Pulmonary artery endothelial cell (primary cell): ENCODE measurements around the gene HOXB8. TPM values are rescaled to one million over a fixed set of nuclear protein-coding genes. Genes with fewer than 3 reads are reported as not detected.

Experiments used
- DNase-seq: peaks from one replicate; pipeline ENCODE4 v3.0.0-alpha.2; 2011; ENCODE audit warnings: low read depth, low spot score
- total RNA-seq: library from RNA; depleted of rRNA; stranded (reverse); fragments of >200 nt; gene quantifications from 2 replicates; pipeline ENCODE4 v1.2.3, GENCODE V29; 2014

The HOXB8 gene
- not detected in 2 replicates for total RNA-seq

DNA sequence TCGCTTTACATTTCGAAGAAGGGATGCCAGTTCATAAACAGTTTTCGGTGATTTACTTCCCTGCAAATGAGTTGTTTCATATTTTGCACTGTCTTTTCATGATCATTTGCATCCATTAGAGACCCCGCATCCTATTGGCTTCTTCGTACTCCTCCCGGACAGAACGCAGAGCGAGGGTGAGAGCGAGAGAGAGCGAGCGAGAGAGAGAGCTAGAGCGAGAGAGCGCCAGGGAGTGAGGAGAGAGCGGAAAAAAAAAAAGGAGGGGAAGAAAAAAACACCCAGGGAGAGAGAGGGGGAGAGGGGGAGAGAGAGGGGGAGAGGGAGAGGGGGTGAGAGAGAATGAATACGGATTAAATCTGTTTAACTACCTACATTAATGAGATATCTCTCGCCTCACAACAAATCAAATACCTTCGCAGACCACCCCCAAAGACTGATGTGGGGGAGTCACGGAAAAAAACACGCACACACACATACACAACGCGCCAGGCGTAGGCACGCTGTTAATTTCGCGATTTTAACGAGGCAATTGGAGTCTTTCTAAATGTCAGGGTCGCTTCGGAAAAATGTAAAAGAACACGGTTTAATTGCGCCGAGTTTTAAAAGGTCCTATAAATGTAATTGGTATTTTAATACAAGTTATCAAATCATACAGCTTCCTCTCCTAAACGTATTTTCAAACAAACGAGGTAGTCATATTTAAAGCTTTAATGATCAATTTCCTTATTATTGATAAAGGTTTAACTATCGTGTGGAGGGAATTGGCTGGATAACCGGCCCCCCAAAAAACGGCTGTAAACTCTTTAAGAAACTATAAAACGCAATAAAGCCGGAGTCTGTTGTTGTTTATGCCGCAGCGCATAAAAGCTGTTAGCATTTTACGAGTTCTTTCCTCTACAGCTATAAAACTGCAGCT lies at the start of gene HOXB8:
TSS of gene HOXB8 (minus strand) at position 246 of the 916 bp plus-strand sequence. CDS start 588 bp downstream, outside the sequence.
- no peak for DNase-seq

DNA sequence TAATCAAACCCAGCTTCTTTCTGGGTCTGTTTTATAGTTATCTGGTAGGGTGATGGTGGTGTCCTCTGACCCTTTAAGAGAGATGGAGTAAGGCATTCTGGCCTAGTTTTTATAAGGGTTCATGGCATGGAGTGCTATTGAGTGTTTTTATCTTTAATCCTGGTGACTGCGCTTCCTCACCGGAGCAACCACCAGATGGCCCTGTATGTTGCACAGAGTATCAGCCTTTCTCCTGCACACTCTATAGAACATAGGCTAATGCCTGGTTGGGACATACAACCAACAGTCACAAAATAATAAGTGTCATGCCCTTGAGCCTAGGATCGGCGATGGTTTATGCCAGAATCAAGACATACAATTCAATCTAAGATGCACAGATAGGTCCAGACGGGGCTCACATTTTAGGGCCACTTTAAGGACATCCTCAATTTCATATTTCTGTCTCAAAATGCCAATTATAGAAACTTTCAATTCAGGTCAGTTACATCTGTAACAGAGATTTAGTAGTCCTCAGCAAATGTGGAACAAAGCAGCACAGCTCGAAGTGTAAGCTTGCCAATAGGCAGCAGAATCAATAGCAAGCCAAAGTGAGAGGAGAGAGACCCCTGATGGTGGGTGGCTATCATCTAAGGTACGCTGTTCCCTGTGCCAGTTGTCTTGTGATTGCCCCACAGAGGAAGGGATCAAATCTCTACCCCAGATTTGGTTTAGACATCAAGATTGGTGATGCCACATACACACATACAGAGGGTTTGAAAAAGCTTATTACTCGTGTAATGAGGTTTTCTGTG lies 48.2 kb upstream of the HOXB8 start:
- no peak for DNase-seq

DNA sequence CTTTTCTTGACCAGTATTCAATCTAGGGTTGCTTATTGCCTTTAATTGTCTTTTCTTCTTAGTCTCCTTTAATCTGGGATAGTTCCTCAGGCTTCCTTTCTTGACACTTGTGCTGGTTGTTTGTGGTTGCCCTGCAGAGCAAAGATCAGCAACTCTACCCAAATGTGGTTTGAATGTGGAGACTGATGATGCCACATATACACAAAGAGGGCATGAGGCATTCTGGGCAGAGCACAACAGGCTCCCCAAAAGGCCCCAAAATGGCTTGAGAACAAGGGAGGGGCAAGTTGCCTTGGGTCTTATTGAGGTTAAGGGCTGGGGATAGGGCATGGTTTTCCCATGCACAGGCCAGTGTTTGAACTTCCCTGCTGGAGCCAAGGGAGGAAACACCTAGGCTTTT lies 40.8 kb upstream of the HOXB8 start:
- no peak for DNase-seq

DNA sequence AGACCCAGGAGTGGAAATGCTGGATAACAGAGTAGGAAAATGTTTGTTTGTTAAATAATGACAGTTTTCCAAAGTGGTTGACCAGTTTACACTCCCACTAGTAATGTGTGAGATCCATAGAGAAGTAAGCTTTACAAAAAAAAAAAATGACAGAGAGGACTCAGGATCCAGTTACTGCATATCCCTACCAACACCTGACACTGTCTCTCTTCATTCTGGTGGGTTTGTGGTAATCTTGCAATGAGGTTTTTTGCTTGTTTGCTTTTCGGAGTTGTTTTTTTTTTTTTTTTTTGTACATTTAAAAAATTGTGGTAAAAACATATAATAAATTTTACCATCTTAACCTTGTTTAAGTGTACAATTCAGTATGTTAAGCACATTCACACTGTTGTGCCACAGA lies 34.6 kb upstream of the HOXB8 start:
- no peak for DNase-seq

DNA sequence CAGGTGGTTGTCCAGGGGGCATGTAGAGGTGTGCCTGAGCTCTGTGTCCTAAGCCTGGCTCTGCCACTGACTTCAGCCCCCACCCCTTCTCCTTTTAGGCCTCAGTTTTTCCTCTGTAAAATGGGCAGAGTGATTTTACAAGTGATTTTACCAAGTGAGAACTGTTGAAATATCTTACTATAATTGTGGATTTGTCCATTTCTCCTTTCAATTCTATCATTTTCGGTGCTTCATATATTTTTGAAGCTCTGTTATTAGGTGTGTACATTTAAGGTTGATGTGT lies 32.8 kb upstream of the HOXB8 start:
- DNase-seq: no peak

DNA sequence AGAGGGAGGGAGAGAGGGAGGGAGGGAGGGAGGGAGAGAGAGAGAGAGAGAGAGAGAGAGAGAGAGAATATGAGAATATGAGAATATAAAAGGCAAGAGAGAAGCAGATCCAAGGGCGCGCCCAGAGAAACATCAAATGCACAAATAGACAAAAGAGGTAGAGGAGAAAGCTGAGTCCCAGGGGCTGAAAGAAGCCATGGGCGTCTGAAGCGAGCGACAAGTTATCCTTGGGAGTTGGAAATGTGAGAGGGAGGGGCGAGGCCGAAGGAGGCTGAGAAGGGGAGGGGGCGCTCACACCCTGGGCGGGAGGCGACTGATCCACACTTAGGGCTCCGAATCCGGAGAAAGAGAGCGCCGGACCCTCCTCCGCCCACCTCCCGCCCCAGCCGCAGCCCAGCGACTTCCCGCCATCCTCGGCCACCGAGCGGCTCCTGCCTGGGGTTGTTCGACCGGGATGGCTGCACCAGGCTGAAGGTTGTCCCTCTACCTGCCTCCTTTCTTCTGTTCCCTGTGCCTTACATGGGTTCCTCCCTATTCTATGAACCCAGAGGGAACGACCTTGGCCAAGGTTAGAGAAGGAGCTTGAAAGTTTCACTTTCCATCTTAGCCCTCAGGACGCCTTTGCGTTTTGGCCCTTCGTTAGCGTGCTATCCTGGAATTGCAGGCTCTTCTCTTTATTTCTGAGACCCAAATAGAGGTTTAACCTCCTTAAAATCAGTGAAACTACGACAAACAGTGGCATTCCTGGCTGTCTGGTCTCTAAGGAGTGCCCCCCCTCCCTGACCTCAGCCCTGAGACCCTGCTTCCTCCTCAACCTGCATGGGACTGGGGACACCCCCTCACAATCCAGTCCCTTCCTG lies 32.2 kb upstream of the HOXB8 start:
- no peak for DNase-seq

DNA sequence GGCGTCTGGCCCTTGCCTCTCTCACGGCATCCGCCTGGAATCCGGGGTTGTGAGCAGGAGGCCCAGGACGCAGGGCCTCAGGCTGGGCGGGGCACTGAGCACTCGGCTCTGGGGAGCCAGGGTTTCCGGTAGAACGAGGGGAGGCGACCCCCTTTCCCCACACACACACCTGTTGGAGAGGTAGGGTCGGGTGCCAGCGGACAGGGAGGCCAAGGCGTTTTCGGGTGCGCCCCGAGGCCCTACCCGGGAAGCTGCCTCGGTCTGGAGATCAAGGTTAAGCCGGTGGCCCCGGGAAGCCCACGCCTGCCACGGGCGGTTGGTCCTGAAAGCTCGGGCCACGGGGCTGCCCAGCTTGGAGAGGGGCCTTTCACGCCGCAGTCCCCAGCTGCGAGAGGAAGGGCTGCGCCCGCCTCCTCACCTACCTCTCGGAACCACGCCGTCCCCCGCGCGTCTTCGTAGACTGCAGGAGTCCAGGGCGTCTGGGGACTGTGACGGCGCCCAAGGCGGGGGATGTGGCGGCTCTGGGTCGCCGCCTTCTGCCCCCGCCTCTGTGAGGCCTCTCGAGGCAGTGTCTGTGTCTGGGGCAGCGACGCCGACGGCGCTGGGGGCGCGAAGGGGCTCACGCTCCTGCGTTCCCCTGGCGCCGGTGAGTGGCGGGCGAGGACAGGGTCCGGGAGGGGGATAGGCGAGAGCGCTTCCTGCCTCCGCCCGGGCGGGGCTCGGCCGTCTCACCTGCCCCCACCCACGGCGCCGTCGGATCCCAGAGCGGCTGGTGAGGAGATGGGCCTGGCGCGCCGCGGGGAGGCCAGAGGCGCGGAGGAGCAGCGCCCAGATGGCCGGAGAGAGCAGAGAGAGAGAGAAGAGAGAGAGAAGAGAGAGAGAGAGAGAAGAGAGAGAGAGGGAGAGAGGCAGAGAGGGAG lies 31.4 kb upstream of the HOXB8 start:
- DNase-seq: no peak

DNA sequence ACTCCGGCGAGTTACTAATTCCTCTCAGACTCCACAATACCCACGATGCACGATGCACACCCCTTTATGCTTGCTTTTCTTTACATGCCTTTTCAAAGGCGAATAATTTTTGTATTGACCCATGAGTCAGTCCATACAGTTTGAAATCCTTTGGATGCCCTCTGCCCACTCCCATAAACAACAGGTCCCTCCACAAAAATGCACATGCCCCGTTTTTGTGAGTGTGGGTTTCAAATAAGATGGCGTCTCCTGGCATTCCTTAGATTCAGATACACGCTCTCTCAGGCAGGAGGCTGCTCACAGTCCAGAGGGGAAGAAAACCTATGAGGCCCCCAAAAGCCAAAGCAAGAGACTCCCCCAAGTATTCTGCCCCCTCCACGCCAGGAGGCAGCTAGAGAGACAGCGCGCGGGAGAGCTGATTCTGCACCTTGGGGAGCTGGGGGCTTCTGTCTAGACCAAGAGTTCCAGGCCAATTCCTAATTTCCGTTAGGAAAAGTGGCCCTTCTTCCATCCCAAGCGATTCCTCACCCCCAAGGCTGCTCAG lies 30.6 kb upstream of the HOXB8 start:
- DNase-seq: no peak

DNA sequence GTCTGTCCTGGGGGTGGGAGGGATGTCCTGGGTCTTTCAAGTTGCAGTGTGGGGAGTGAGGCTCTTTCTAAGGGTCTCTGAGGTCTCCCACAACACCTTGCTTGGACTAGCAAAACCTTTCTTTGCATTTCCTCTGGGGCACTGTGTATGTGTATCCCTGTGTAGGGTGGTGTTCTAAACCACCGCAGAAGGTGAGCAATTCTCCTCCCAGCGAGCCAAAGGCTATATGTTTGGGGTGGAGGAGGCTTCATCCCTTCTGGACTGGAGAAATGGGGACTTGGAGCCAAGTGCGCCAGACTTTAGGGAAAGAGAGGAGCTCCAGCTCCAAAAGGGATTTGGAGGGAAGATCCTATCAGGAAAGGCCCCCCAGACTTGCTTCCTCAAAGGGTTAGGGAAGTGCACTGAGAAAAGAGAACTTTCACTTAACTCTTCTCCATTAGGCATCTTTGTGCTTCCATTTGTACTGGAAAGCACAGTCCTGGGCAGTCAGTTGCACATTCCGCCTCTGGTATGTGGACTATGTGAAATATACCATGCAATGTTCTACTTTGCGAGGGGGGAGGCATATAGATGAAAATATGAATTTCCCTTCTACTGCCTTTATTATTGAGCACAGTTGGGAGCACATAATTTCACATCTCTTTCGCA lies 29.9 kb upstream of the HOXB8 start:
- DNase-seq: no peak

DNA sequence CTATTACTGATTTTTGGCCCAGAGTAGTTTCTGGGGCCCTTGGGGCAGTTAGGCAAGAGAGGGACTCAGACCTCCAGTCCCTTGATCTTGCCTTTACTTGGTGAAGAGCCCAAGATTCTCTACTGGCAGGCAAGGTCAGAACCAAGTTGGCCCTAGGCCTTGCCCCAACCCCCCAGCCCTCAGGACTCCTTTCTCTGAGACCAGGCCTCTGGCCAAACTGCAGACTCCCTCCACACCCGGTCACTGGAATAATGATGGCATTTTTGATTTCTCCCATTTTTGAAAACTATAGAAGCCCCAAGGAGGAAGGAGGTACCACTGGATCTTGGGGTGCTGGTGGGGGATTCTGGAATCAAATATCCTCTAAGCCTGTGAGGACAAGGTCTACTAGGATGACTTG lies 29.1 kb upstream of the HOXB8 start:
- DNase-seq: no peak

DNA sequence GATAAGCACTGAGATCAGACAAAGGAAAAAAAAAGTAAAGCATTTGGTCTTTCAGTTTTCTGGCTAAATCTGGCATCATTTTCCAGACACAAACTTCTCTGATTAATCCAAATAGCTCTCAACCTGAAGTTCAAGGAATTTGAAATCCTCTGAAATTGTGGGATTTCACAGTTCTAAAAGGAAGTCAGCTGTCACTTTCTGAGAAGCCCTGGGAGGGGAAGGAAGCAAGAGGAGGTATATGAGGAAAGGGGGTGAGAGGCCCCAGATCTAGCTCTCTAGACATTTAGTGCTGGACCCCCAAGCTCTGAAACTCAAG lies 28.6 kb upstream of the HOXB8 start:
- DNase-seq: no peak

DNA sequence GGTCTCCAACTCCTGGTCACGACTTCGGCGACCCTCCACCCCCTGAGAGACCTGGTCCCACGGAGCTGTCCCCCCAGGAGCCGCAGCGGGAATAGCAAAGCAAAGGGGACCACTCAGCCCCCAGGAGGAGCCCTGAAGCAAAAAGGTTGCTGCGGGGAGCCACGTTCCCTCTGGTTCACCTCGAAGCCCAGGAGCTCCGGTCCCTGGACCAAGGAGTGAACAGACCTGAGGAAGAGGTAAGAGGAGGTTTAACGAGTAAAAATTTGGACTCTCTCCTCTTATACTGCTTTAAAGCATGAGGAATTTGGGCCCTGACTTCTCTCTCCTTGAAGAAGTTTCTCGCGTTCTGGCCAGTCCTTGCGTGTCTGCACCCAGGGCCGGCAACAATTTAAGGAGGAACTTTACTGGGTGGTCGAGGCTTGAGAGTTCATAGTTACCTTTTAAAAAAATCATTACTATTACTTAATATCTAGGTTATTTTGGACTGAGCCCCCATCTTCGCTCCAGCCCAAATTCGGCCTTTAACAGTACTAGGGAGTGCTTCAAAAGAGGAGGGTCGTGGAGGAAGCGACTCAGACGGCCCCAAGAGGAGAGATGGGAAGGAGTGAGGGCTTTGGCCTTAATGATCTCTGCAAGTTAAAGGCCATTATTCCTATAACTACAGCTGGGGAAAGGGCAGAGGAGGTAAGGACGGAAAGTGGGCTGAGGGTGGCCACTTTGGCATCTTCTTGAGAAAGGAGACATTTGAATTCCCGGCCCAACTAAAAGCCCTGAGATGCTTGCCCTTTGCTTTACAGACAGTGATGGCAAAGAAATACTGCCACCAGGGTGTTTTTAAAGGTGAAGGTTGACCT lies 28.0 kb upstream of the HOXB8 start:
- DNase-seq: no peak

DNA sequence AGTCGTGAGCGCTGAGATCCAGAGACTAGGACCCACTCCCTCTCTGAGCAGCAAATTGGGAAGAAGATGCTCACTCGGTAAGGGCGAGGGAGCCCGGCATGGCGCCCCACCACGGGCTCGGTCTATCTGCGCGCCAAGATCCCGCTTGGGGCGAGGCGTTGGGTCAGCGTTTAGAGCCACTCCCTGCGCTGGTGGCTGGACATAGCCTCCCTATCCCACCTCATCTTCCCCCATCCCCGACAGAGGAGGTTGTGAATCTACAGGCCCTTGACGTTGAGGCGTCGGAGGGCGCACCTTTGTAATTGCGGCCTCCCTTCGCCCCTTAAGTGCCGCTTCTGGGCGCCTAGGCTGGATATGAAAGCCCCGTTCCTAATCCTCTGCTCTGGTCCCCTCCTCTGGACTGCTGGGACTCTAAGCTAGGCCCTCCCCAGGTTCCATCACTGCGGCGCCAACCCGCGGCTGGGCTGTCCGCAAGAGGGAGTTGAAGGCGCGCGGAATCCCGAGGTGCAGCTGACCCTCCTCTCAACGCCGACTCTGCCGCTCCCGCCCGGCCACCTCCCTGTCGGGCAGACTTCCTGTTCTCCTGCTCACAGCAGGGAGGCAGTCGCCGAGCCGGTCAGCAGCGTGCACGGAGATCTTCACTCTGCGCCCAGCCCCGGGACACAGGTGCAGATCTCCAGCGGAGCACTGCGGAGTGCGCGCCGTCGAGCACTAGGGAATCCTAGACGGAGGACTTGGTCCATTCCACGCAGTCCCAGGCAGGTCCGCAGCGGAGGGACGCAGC lies 27.2 kb upstream of the HOXB8 start:
- no peak for DNase-seq

DNA sequence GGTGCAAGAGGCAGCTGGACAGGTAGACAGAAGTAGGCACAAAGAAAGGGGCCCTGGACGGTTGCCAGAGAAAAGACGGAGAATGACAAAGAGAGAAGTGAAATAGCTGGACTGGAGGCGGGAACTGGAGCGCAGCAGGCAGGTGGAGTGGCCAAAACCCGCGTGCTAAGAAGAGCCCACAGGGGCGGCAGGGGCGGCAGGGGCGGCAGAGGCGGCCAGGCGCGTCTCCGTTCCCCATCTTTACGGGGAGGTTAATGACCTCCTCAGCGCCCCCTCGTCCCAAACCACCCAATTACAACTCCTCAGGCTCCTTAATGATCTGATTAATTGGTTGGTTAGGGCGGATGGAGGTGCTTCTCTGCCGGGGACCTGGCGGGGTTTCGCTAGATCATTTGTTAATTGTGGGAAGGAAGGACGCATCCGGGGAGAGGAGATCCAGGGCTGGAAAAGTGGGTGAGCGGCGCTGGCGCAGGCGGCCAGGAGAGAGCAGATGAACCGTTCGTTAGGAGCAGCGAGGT lies 26.5 kb upstream of the HOXB8 start:
- DNase-seq: no peak

DNA sequence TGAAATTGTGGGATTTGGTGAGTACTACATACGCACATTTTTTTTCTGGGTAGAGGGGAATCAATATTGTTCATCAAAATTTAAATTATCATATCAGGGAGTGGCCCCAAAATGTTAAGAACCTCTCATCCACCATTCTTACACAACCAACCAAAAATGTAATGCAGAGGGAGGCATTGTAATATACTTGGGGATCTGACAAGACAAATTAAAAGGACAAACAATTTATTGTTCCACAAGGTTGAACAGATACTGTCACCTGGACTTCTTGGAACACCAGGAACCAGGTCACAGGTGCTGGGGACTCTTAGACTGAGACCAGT lies 25.7 kb upstream of the HOXB8 start:
- DNase-seq: no peak

DNA sequence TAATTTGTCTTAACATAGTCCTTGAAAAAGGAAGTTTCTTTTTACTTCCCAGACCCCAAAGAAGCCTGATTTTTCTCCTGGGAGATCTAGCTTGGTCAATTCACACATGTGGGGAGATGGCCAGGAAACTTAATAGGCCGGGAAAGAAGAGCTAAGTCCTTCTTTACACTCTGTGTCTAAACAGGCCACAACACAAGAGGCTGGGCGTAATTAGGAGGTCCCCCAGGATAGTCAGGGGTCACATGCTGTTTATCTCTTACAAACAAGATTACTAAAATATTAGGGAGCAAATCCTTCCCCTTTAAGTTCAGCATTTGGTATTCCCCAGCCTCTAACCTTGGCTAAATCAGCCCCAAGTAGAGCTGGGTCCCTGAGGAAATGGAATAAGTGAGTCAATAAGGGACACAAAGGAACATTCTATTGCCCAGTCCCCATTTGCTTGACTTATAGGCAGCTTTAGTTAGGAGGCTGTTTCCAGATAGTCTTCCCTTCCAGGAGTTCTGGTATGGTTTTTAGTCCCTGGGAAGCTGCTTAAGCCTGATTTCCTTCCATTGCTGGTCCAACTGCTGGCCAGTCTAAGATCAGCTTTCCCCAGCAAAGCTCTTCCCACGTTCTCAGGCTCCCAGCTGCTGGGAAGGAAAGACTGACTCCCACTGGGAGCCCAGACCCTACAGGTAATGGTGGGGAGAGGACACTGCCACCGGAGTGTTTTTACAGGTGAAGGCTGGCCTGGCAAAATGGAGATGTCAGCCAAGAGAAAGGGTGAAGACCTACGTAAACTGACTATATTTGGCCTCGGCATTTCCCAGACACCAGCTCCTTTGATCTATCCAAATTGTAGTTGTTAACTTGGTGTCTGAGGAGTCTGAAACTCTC lies 25.1 kb upstream of the HOXB8 start:
- DNase-seq: no peak

DNA sequence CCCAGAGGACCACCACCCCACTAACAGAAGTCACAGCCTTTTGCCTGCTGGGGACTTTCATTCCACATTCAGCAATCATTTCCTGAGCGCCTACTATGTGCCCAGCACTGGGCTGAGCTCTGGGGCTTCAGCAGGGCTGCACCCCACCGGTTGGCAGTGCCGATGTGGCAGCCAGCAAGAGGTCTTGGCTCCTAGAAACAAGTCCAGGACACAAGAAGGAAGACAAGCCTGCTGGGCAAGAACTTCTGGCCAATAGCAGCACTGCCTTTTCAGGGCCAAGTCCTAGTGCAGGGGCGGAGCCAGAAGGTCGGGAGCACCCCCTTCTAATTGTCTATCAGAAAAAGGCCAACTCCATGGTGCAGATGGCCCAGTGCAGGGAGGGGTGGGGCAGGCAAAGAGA lies 24.0 kb upstream of the HOXB8 start:
- DNase-seq: no peak
